H1 (cell line): Measurements from ENCODE around the gene SLC2A4. TPM values are rescaled to one million over a fixed set of nuclear protein-coding genes. Genes with fewer than 3 reads are reported as not detected.

ENCODE experiments used
- ASH2L ChIP-seq: fragments of 200-600, 300-600 bp; sonication (generic); IDR thresholded peaks from one replicate; pipeline ENCODE4 v1.7.1; 2017; ENCODE audit warnings: low read length
- CHD7 ChIP-seq: fragments of 300-600 bp; sonication (generic); IDR thresholded peaks from 2 replicates; pipeline ENCODE4 v1.7.1; 2012; ENCODE audit warnings: low read length, moderate library complexity, mild to moderate bottlenecking, inconsistent platforms; ENCODE audit not compliant: insufficient replicate concordance
- GABPA ChIP-seq: IDR thresholded peaks from 2 replicates; pipeline ENCODE4 v1.6.1; 2011; ENCODE audit warnings: mild to moderate bottlenecking, low read length, moderate library complexity, borderline replicate concordance; ENCODE audit not compliant: insufficient read depth
- JUND ChIP-seq: IDR thresholded peaks from 2 replicates; pipeline ENCODE4 v1.6.1; 2011; ENCODE audit warnings: mild to moderate bottlenecking, improper control_type of control experiment, low read length
- NANOG ChIP-seq: IDR thresholded peaks from 2 replicates; pipeline ENCODE4 v1.6.1; 2011; ENCODE audit warnings: low read length, low read depth, mild to moderate bottlenecking, inconsistent platforms; ENCODE audit not compliant: insufficient read depth, poor library complexity, severe bottlenecking
- PHF8 ChIP-seq: fragments of 200-600 bp; sonication (generic); conservative IDR thresholded peaks from 2 replicates; pipeline ENCODE4 v1.7.1; 2012; ENCODE audit warnings: low read depth, mild to moderate bottlenecking, inconsistent platforms, low read length, moderate library complexity
- RBBP5 ChIP-seq: IDR thresholded peaks from 2 replicates; pipeline ENCODE4 v1.7.1; 2012; ENCODE audit warnings: low read depth, mild to moderate bottlenecking, inconsistent platforms, low read length, moderate library complexity, borderline replicate concordance
- polyA plus RNA-seq, 7 experiments: library from polyadenylated mRNA; depleted of rRNA in 3 of 7; stranded (reverse) in 5 of 7; unstranded in 2 of 7; fragments of >200 nt in 5 of 7; fragments of 200-250 nt in 2 of 7; gene quantifications; 1 replicate in 5 of 7; 2 replicates in 1 of 7; 4 replicates in 1 of 7; pipeline versions ENCODE4 v1.2.1 to v1.2.3, GENCODE V29; 2011 to 2013; ENCODE audit warnings: missing spikeins in 2 of 7, mixed read lengths in 2 of 7
- total RNA-seq: library from RNA; stranded (reverse); fragmentation: NEBNext Ultra II Directional; extraction: Animal tissue kit (Norgen Biotek cat#: 25700); gene quantifications from 2 replicates; pipeline ENCODE4 v1.2.1, GENCODE V29; 2021
- TF ChIP-seq, protein P1 (sequence below): IDR thresholded peaks from 2 replicates; pipeline ENCODE4 v1.6.1; 2011; ENCODE audit warnings: low read length, improper control_type of control experiment

The SLC2A4 gene
- total and polyA plus RNA-seq, 2 of the 8 experiments (the other 6 are each of a cell fraction or from before 2014, with no cell fraction given), result 5.7 to 6.9 TPM

DNA sequence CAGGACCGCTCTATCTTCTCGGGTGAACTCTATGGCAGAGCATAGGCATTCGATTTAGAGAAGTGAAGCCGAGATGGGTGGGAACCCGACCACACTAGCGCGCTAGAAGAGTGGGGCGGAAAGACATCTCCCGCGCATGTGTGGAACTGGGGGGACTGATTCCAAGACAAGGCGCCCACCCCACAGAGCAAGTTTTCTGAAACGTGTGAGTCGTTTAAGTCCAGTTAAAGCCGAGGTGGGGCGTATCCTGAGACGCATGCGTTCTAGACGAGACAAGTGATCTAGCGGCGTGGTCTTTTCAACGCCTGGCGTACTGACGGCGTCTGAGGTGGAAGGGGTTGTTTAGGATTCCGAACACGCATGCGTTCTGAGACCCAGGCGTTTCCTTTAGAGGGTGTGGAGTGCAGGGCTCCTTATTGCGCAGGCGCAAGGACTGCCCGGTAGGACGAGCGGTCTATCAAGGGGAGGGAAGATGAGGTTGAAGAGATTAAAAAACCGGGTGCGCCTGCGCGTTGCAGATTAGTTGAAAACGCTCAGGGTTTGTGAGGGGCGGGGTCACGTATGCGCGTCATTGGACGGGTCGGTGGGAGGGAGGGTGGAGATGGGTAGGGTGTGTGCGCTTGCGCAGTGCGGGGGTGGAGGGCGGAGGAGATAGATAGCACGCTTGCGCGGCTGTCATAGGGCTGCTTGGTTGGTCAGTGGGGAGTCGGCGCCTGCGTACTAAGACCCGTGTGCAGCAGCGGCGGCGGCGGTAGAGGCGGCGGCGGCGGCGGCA is 25.6 kb downstream of the SLC2A4 start, which contains the start of gene EIF5A (continued):
- TF ChIP-seq CHD7, result no peak
- no peak for TF ChIP-seq NANOG
- peak; percentile 12; the same call in 1 of the 2 replicates for TF ChIP-seq PHF8
- TF ChIP-seq JUND, result no peak
- TF ChIP-seq, protein P1, sequence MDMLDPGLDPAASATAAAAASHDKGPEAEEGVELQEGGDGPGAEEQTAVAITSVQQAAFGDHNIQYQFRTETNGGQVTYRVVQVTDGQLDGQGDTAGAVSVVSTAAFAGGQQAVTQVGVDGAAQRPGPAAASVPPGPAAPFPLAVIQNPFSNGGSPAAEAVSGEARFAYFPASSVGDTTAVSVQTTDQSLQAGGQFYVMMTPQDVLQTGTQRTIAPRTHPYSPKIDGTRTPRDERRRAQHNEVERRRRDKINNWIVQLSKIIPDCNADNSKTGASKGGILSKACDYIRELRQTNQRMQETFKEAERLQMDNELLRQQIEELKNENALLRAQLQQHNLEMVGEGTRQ, result no peak
- no peak for TF ChIP-seq RBBP5
- TF ChIP-seq GABPA, result no peak
- TF ChIP-seq ASH2L, result peak; percentile 60
